Stomach (tissue), 9 donors: Measurements from ENCODE around the gene TMEM203. TPM values are rescaled to one million over a fixed set of nuclear protein-coding genes. Genes with fewer than 3 reads are reported as not detected.

Source experiments
- DNase-seq, 2 donors: peaks; one replicate each; pipeline versions ENCODE4 v3.0.0 to v3.0.0-alpha.2; 2013 to 2019
- H3K27ac ChIP-seq, 5 donors: fragments of 200-600 bp in 4 of 5; sonication (generic) in 4 of 5; one replicate each; pipeline ENCODE4 v1.5.1; 2013 to 2019; ENCODE audit warnings: mild to moderate bottlenecking in 1 of 5, moderate library complexity in 1 of 5
- H3K27me3 ChIP-seq, 3 donors: fragments of 200-600 bp; sonication (generic); one replicate each; pipeline ENCODE4 v1.5.1; 2017 to 2019; ENCODE audit warnings: mixed run types in 1 of 3
- H3K36me3 ChIP-seq, 4 donors: fragments of 200-600 bp; sonication (generic); 1 replicate in 3 of 4; 2 replicates in 1 of 4; pipeline ENCODE4 v1.5.1; 2016 to 2019
- H3K4me1 ChIP-seq, 4 donors: fragments of 200-600 bp; sonication (generic); one replicate each; pipeline ENCODE4 v1.5.1; 2016 to 2019
- H3K4me3 ChIP-seq, 4 donors: fragments of 200-600 bp; sonication (generic) in 3 of 4; one replicate each; pipeline ENCODE4 v1.5.1; 2016 to 2019; ENCODE audit warnings: mild to moderate bottlenecking in 1 of 4
- H3K9me3 ChIP-seq, 4 donors: fragments of 200-600 bp; sonication (generic); one replicate each; pipeline ENCODE4 v1.5.1; 2016 to 2019
- CTCF ChIP-seq, 7 experiments: fragments of 450-650 bp in 4 of 7; fragments of 200-600 bp in 3 of 7; sonication (generic) in 3 of 7; IDR thresholded peaks; one replicate each; pipeline ENCODE4 v1.5.1; 2016 to 2019; ENCODE audit warnings: antibody characterized with exemption in 7 of 7, control low read depth in 2 of 7, mild to moderate bottlenecking in 1 of 7
- EP300 ChIP-seq: sonication (generic); formaldehyde crosslinking; IDR thresholded peaks from one replicate; pipeline ENCODE4 v1.6.1; 2017; ENCODE audit warnings: antibody characterized with exemption
- POLR2A ChIP-seq, 4 donors: fragments of 450-650 bp; IDR thresholded peaks; one replicate each; pipeline ENCODE4 v1.6.1; 2016; ENCODE audit warnings: antibody characterized with exemption in 4 of 4, control low read depth in 2 of 4, mild to moderate bottlenecking in 1 of 4, moderate library complexity in 1 of 4
- POLR2AphosphoS5 ChIP-seq, 3 donors: sonication (generic); formaldehyde crosslinking; IDR thresholded peaks; one replicate each; pipeline ENCODE4 v1.6.1; 2016; ENCODE audit warnings: antibody characterized with exemption in 3 of 3
- WGBS, 5 donors: extraction: QIAGEN DNeasy Blood & Tissue Kit in 3 of 5; methylation state at CpG; one replicate each; pipeline versions ENCODE4 v1.1.5 to v1.1.7; 2013 to 2018; 5-methylcytosine and 5-hydroxymethylcytosine counted together
- intact Hi-C: fragments of 100-400 bp; cut with DNase I; formaldehyde crosslinking; loops from one replicate; pipeline ENCODE4 v1.15.1; 2023; ENCODE audit warnings: low total_unique reads
- polyA plus RNA-seq, 3 donors: library from polyadenylated mRNA; stranded (reverse); fragments of 200-250 nt; gene quantifications; one replicate each; pipeline ENCODE4 v1.2.3, GENCODE V29; 2013
- total RNA-seq, 5 donors: library from RNA; depleted of rRNA; stranded (reverse); fragments of >200 nt; gene quantifications; one replicate each; pipeline versions ENCODE4 v1.1.0 to v1.2.3, GENCODE V29; 2014 to 2016
- donor health status: healthy with polysubstance abuse.
- donor health status: Bipolar disorder and iron deficiency.
- donor health status: healthy.

TMEM203 gene
- total and polyA plus RNA-seq, 8 donors = 20.6 to 37.0 (median 29.4) TPM

GRCh38 chr9:137221095-137221505 lies 15.7 kb upstream of the TMEM203 start:
- DNase-seq = no peak
- intact Hi-C loops = no loop called here
- H3K36me3 ChIP-seq = peaks cover 0 to 7% (median 4%) of the 10 kb centered on the region in 4 donors
- peaks cover 0 to 14% (median 0%) of the 10 kb centered on the region in 3 donors for H3K27me3 ChIP-seq
- peak overlapping the region in 4 of 5 donors; percentile 61 to 73 (median 64) for H3K27ac ChIP-seq
- H3K4me3 ChIP-seq = peak overlapping the region; percentile 44 to 58 (median 46)
- no peaks in the 10 kb centered on the region for H3K9me3 ChIP-seq
- 69 to 86% (median 81%) methylated on average over 7 to 14 of the region's 14 CpGs for WGBS, 5 donors
- no peak for TF ChIP-seq CTCF (IDR thresholded peaks at IDR 0.05)
- no peak for TF ChIP-seq EP300
- no peak for TF ChIP-seq POLR2A (IDR thresholded peaks at IDR 0.05)
- TF ChIP-seq POLR2AphosphoS5 (IDR thresholded peaks at IDR 0.05) = no peak
- H3K4me1 ChIP-seq = peaks cover 45 to 91% (median 86%) of the 10 kb centered on the region in 4 donors

DNA sequence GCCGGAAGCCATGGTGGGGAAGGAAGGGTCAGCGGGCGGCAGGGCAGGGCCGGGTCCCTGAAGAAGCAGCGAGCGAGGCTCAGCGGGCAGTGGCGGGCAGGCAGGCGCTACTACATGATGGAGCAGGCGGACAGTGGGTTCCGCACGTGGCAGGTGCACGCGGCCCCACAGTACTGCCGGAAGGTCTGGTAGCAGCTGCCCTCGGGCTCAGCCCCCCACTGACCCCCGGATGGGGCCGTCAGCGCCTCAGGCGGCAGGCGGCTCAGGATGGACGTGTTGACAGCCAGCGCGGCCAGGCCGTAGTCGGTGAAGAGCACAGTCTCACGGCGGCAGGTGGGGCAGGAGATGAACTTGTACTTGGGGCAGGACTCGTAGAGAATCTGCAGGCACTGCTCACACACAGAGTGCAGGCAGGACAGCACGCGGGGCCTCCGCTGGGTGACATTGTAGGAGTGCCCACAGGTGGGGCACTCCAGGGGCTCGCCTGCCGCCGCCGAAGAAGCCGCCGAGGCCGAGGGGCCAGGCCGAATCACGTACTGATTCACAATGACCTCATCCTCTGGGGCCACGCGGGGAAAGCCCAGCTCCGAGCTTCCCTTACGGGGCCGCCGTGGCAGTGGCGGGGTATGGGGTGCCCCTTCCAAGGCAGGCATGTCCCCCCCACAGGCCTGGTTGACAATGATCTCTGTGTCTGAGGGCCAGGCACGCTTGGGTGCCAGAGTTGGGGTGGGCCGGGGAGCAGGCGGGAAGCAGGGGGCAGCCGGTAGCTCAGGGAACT lies 15.1 kb upstream of the TMEM203 start:
- WGBS, 5 donors = 87 to 89% (median 89%) methylated on average over 24 to 52 of the region's 52 CpGs
- peaks cover 0 to 14% (median 0%) of the 10 kb centered on the region in 3 donors for H3K27me3 ChIP-seq
- H3K27ac ChIP-seq = peak overlapping the region in 2 of 5 donors; percentile 16 to 64
- intact Hi-C loops = no loop called here
- DNase-seq = peak in 1 of 2 donors; percentile 32
- H3K36me3 ChIP-seq = peaks cover 0 to 13% (median 8%) of the 10 kb centered on the region in 4 donors
- peaks cover 45 to 85% (median 82%) of the 10 kb centered on the region in 4 donors for H3K4me1 ChIP-seq
- no peaks in the 10 kb centered on the region for H3K9me3 ChIP-seq
- no peak for TF ChIP-seq POLR2A (IDR thresholded peaks at IDR 0.05)
- TF ChIP-seq EP300 = no peak
- TF ChIP-seq POLR2AphosphoS5 (IDR thresholded peaks at IDR 0.05) = no peak
- TF ChIP-seq CTCF (IDR thresholded peaks at IDR 0.05) = no peak
- H3K4me3 ChIP-seq = peak overlapping the region in 1 of 4 donors; percentile 1

DNA sequence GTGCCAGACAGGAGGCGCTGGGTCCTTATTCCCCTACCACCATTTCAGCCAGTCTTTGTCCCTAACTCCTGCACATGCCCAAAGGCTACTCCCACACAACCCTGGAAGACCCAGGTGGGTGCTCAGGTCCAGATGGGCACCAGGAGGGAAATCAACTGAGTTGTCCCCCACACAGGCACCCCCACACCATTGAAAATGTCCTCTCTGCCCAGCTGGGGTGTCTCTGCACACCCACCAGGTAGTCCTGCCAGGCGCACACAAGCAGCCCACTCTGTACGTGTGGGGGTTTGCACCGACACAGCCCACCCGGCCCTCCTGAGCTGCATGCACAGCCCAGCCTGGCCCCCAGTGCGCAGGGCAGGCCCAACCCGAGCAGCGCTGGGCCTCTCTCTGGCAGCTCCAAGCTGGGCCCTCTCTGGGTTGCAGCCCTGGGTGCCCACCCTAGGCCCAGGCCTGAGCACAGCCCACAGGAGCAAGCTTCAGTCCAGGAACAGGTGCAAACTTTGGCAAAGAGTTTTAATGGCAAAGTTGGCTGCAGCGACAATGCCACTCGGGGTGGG lies 14.4 kb upstream of the TMEM203 start:
- 68 to 93% (median 87%) methylated on average over 3 to 10 of the region's 10 CpGs for WGBS, 5 donors
- peak overlapping the region in 1 of 4 donors; percentile 9 for H3K4me3 ChIP-seq
- peaks cover 44 to 78% (median 75%) of the 10 kb centered on the region in 4 donors for H3K4me1 ChIP-seq
- H3K9me3 ChIP-seq = no peaks in the 10 kb centered on the region
- peaks cover 4 to 20% (median 15%) of the 10 kb centered on the region in 4 donors for H3K36me3 ChIP-seq
- intact Hi-C loops = no loop called here
- peaks cover 0 to 14% (median 0%) of the 10 kb centered on the region in 3 donors for H3K27me3 ChIP-seq
- no peak for DNase-seq
- TF ChIP-seq CTCF (IDR thresholded peaks at IDR 0.05) = no peak
- TF ChIP-seq POLR2A (IDR thresholded peaks at IDR 0.05) = no peak
- no peak for TF ChIP-seq EP300
- no peak for TF ChIP-seq POLR2AphosphoS5 (IDR thresholded peaks at IDR 0.05)
- H3K27ac ChIP-seq = peak overlapping the region in 3 of 5 donors; percentile 16 to 40 (median 18)

GRCh38 chr9:137218754-137219271 lies 13.4 kb upstream of the TMEM203 start:
- no peak for TF ChIP-seq EP300
- no peak for TF ChIP-seq CTCF (IDR thresholded peaks at IDR 0.05)
- peak in 2 of 3 donors; percentile 90 to 93 for TF ChIP-seq POLR2AphosphoS5 (IDR thresholded peaks at IDR 0.05)
- peak in 2 of 4 donors; percentile 11 to 45 for TF ChIP-seq POLR2A (IDR thresholded peaks at IDR 0.05)

More at GRCh38 chr9:137218754-137219271, 13.4 kb upstream of the TMEM203 start:
- Histone ChIP-seq H3K27me3 (peaks cover 0 to 14% (median 0%) of the 10 kb centered on the region in 3 donors), H3K4me1 (peaks cover 34 to 68% (median 65%) of the 10 kb centered on the region in 4 donors), H3K4me3 (peak overlapping the region; percentile 36 to 46 (median 42)), H3K9me3 (no peaks in the 10 kb centered on the region), H3K27ac (peak overlapping the region; percentile 87 to 91 (median 89)), H3K36me3 (peaks cover 10 to 29% (median 19%) of the 10 kb centered on the region in 4 donors)
- 24 to 46% (median 35%) methylated on average over 3 to 12 of the region's 12 CpGs for WGBS, 5 donors
- intact Hi-C loops = no loop called here
- peak; percentile 86 to 89 for DNase-seq
